ENCODE data around the gene CHID1. TPM values are rescaled to one million over a fixed set of nuclear protein-coding genes. Genes with fewer than 3 reads are reported as not detected.

Gene CHID1
- total RNA-seq, 1 experiment from 2014 or later: 85.6 TPM

GRCh38 chr11:924406-925157, 14.0 kb upstream of the CHID1 start:
- TF ChIP-seq EZH2 (IDR thresholded peaks at IDR 0.05; ENCODE audit: low read depth): no peak
- TF ChIP-seq CTCF (conservative IDR thresholded peaks at IDR 0.05): no peak
- Histone ChIP-seq H2AFZ (no peak overlapping the region), H3K36me3 (ENCODE audit: low read depth) (no peaks in the 10 kb centered on the region), H4K20me1 (ENCODE audit: insufficient read depth) (peaks cover 3% of the 10 kb centered on the region; the same call in 1 of the 2 replicates), H3K79me2 (ENCODE audit: low read depth) (peaks cover 16% of the 10 kb centered on the region; the same call in 1 of the 2 replicates), H3K4me2 (no peak overlapping the region), H3K27ac (no peak overlapping the region), H3K27me3 (ENCODE audit: insufficient read depth, low read depth) (no peaks in the 10 kb centered on the region), H3F3A (ENCODE audit: insufficient read depth, low read depth) (0 out of 2 replicates have a peak, but pooled peaks cover 6% of the 10 kb centered on the region), H3K9me2 (ENCODE audit: insufficient read depth) (no peaks in the 10 kb centered on the region), H3K4me3 (no peak overlapping the region), H3K9me3 (ENCODE audit: insufficient read depth, low read depth) (no peaks in the 10 kb centered on the region), H3K4me1 (replicated peaks; ENCODE audit: insufficient read depth) (no peaks in the 10 kb centered on the region)
- intact Hi-C loops (cut with micrococcal nuclease; ENCODE audit: unreplicated experiment): loop anchor here (5.0 kb wide), 1 partner anchor 128 kb away; no protein-coding TSS in a partner anchor
- no TSS peak for BruUV-seq (replicated peaks)
- ChIA-PET POLR2A (ENCODE audit: unreplicated experiment) (no interaction called here), CTCF (interaction anchor here (0.6 to 0.7 kb wide), 2 partner anchors 117 to 149 kb away, joined by 4 read pairs; no protein-coding TSS in a partner anchor)
- DNase-seq: no peak

GRCh38 chr11:923691-924405, 13.2 kb upstream of the CHID1 start:
- CTCF ChIA-PET: no interaction called here
- H3F3A ChIP-seq (ENCODE audit: insufficient read depth, low read depth): 0 out of 2 replicates have a peak, but pooled peaks cover 6% of the 10 kb centered on the region
- no peaks in the 10 kb centered on the region for H3K9me2 ChIP-seq (ENCODE audit: insufficient read depth)
- intact Hi-C loops (cut with micrococcal nuclease; ENCODE audit: unreplicated experiment): no loop called here
- no peak overlapping the region for H3K4me3 ChIP-seq
- H2AFZ ChIP-seq: no peak overlapping the region
- TF ChIP-seq EZH2 (IDR thresholded peaks at IDR 0.05; ENCODE audit: low read depth) (no peak), CTCF (conservative IDR thresholded peaks at IDR 0.05) (no peak)
- POLR2A ChIA-PET (ENCODE audit: unreplicated experiment): no interaction called here
- peaks cover 3% of the 10 kb centered on the region; the same call in 1 of the 2 replicates for H4K20me1 ChIP-seq (ENCODE audit: insufficient read depth)
- no peak for DNase-seq
- H3K4me2 ChIP-seq: no peak overlapping the region
- peaks cover 16% of the 10 kb centered on the region; the same call in 1 of the 2 replicates for H3K79me2 ChIP-seq (ENCODE audit: low read depth)
- no peak overlapping the region for H3K27ac ChIP-seq
- H3K27me3 ChIP-seq (ENCODE audit: insufficient read depth, low read depth): no peaks in the 10 kb centered on the region
- H3K36me3 ChIP-seq (ENCODE audit: low read depth): no peaks in the 10 kb centered on the region
- H3K9me3 ChIP-seq (ENCODE audit: insufficient read depth, low read depth): no peaks in the 10 kb centered on the region
- H3K4me1 ChIP-seq (replicated peaks; ENCODE audit: insufficient read depth): no peaks in the 10 kb centered on the region
- no TSS peak for BruUV-seq (replicated peaks)

GRCh38 chr11:921921-922678, 11.5 kb upstream of the CHID1 start:
- DNase-seq: no peak
- Histone ChIP-seq H3K27me3 (ENCODE audit: insufficient read depth, low read depth) (no peaks in the 10 kb centered on the region), H3K9me2 (ENCODE audit: insufficient read depth) (no peaks in the 10 kb centered on the region), H3K4me2 (no peak overlapping the region), H3K27ac (no peak overlapping the region), H2AFZ (no peak overlapping the region), H3K9me3 (ENCODE audit: insufficient read depth, low read depth) (no peaks in the 10 kb centered on the region), H4K20me1 (ENCODE audit: insufficient read depth) (peaks cover 3% of the 10 kb centered on the region; the same call in 1 of the 2 replicates), H3K4me1 (replicated peaks; ENCODE audit: insufficient read depth) (no peaks in the 10 kb centered on the region), H3K79me2 (ENCODE audit: low read depth) (peaks cover 5% of the 10 kb centered on the region; the same call in 1 of the 2 replicates), H3K4me3 (no peak overlapping the region), H3F3A (ENCODE audit: insufficient read depth, low read depth) (0 out of 2 replicates have a peak, but pooled peaks cover 6% of the 10 kb centered on the region), H3K36me3 (ENCODE audit: low read depth) (no peaks in the 10 kb centered on the region)
- POLR2A ChIA-PET (ENCODE audit: unreplicated experiment): no interaction called here
- CTCF ChIA-PET: interaction anchor here (0.6 kb wide), 1 partner anchor 132 kb away, joined by 3 read pairs; no protein-coding TSS in a partner anchor
- intact Hi-C loops (cut with micrococcal nuclease; ENCODE audit: unreplicated experiment): no loop called here
- BruUV-seq (replicated peaks): no TSS peak
- TF ChIP-seq CTCF (conservative IDR thresholded peaks at IDR 0.05): no peak
- no peak for TF ChIP-seq EZH2 (IDR thresholded peaks at IDR 0.05; ENCODE audit: low read depth)

Data from PC-9 (cell line).